Naive thymus-derived CD4-positive, alpha-beta T cell (primary cell): ENCODE measurements around the gene NEU4. TPM values are rescaled to one million over a fixed set of nuclear protein-coding genes. Genes with fewer than 3 reads are reported as not detected.
"Not testable (repeated sequence)": the region's sequence is repeated elsewhere in the genome, so short reads cannot be mapped to it uniquely, and the experiment has no call there.

ENCODE experiments used
- ATAC-seq: fragments of 150-1000 bp; cut with Tn5 transposase; 2 replicates; pipeline ENCODE4 v1.10.0; 2021; ENCODE audit warnings: mild to moderate bottlenecking, moderate library complexity
- CTCF ChIA-PET: fragments of 350-600 bp; sonication (Branson Sonifier 250); formaldehyde crosslinking; loops from one replicate; lab custom pipeline; 2021; ENCODE audit warnings: antibody characterized with exemption; lab: Charles Lee
- POLR2A ChIA-PET: fragments of 350-600 bp; sonication (Branson Sonifier 250); formaldehyde crosslinking; loops from one replicate; lab custom pipeline; 2021; ENCODE audit warnings: antibody characterized with exemption, inconsistent platforms; lab: Charles Lee
- DNase-seq, 9 donors: peaks; one replicate each; pipeline versions ENCODE4 v3.0.0 to v3.0.0-alpha.2; 2020 to 2022; ENCODE audit warnings: mixed read lengths in 1 of 9
- H3K27ac ChIP-seq: one replicate; pipeline ENCODE4 v1.7.0; 2013; ENCODE audit warnings: mild to moderate bottlenecking, low read depth, low read length, moderate library complexity
- H3K27me3 ChIP-seq, 2 donors: one replicate each; pipeline ENCODE4 v1.7.0; 2013; ENCODE audit warnings: low read length in 2 of 2, mild to moderate bottlenecking in 2 of 2, moderate library complexity in 2 of 2; ENCODE audit not compliant: control insufficient read depth in 2 of 2, insufficient read depth in 2 of 2
- H3K36me3 ChIP-seq, 3 experiments: 1 replicate in 2 of 3; 2 replicates in 1 of 3; pipeline ENCODE4 v1.7.0; 2013; ENCODE audit warnings: low read length in 3 of 3, mild to moderate bottlenecking in 3 of 3, moderate library complexity in 1 of 3; ENCODE audit not compliant: insufficient read depth in 3 of 3, control insufficient read depth in 2 of 3
- H3K4me1 ChIP-seq, 2 donors: one replicate each; pipeline ENCODE4 v1.7.0; 2013; ENCODE audit warnings: low read length in 2 of 2, mild to moderate bottlenecking in 2 of 2, moderate library complexity in 1 of 2; ENCODE audit not compliant: control insufficient read depth in 2 of 2, insufficient read depth in 2 of 2
- H3K4me3 ChIP-seq: 2 replicates; pipeline ENCODE4 v1.7.0; 2013; ENCODE audit warnings: mild to moderate bottlenecking, low read length
- H3K9me3 ChIP-seq, 3 experiments: 1 replicate in 2 of 3; 2 replicates in 1 of 3; pipeline ENCODE4 v1.7.0; 2013; ENCODE audit warnings: low read length in 3 of 3; ENCODE audit not compliant: control insufficient read depth in 2 of 3
- H3K27ac Mint-ChIP-seq, 9 donors: one replicate each; pipeline ENCODE4 v1.8.0; 2020 to 2022; ENCODE audit warnings: mixed read lengths in 9 of 9, mild to moderate bottlenecking in 8 of 9, moderate library complexity in 5 of 9, inconsistent platforms in 2 of 9
- H3K27me3 Mint-ChIP-seq, 5 donors: one replicate each; pipeline ENCODE4 v1.8.0; 2021 to 2022; ENCODE audit warnings: mixed read lengths in 5 of 5, mild to moderate bottlenecking in 1 of 5
- H3K36me3 Mint-ChIP-seq, 5 donors: one replicate each; pipeline ENCODE4 v1.8.0; 2020 to 2022; ENCODE audit warnings: mixed read lengths in 5 of 5, mild to moderate bottlenecking in 3 of 5, inconsistent platforms in 1 of 5
- H3K4me1 Mint-ChIP-seq, 7 donors: one replicate each; pipeline ENCODE4 v1.8.0; 2020 to 2022; ENCODE audit warnings: mixed read lengths in 7 of 7, mild to moderate bottlenecking in 3 of 7, inconsistent platforms in 1 of 7
- H3K4me3 Mint-ChIP-seq, 10 donors: one replicate each; pipeline ENCODE4 v1.8.0; 2020 to 2022; ENCODE audit warnings: mild to moderate bottlenecking in 10 of 10, mixed read lengths in 10 of 10, moderate library complexity in 6 of 10, inconsistent platforms in 2 of 10
- H3K9me3 Mint-ChIP-seq, 11 donors: one replicate each; pipeline ENCODE4 v1.8.0; 2020 to 2022; ENCODE audit warnings: mixed read lengths in 11 of 11, mild to moderate bottlenecking in 4 of 11, inconsistent platforms in 1 of 11, moderate library complexity in 1 of 11
- intact Hi-C, 2 donors: fragments of 100-400 bp; cut with micrococcal nuclease; formaldehyde crosslinking; loops; one replicate each; pipeline ENCODE4 v1.15.1; 2023
- polyA plus RNA-seq, 2 donors: library from polyadenylated mRNA; unstranded; fragments of 300-500 nt; fragmentation: Illumina TruSeq; gene quantifications; one replicate each; pipeline ENCODE4 v1.2.3, GENCODE V29; 2021
- total RNA-seq, 6 experiments: library from RNA in 5 of 6; stranded (reverse) in 5 of 6; gene quantifications; 1 replicate in 5 of 6; 2 replicates in 1 of 6; pipeline ENCODE4 v1.2.3 and lab custom pipeline; 2021 to 2026

NEU4 gene
- total and polyA plus RNA-seq, 7 experiments from 2014 or later, result 1.1 to 13.9 (median 1.2) TPM; not detected in 4

DNA sequence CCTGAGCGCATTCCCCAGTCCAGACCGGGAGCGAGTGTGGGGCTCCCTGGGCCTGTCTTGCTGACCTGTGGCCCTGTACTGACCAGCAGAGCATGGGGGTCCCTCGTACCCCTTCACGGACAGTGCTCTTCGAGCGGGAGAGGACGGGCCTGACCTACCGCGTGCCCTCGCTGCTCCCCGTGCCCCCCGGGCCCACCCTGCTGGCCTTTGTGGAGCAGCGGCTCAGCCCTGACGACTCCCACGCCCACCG is 5.3 kb downstream of the NEU4 start:
- intact Hi-C loops, result no loop called here
- Mint-ChIP-seq H3K4me1 (peaks cover 0 to 6% (median 4%) of the 10 kb centered on the region in 7 donors), H3K4me3 (no peak overlapping the region), H3K27me3 (peaks cover 0 to 5% (median 0%) of the 10 kb centered on the region in 5 donors), H3K9me3 (peaks cover 0 to 3% (median 0%) of the 10 kb centered on the region in 11 donors), H3K27ac (no peak overlapping the region), H3K36me3 (no peaks in the 10 kb centered on the region)
- Histone ChIP-seq H3K27ac (no peak overlapping the region), H3K4me1 (peaks cover 0 to 12% of the 10 kb centered on the region in 2 donors), H3K27me3 (no peaks in the 10 kb centered on the region), H3K36me3 (no peaks in the 10 kb centered on the region), H3K9me3 (no peaks in the 10 kb centered on the region), H3K4me3 (no peak overlapping the region)
- CTCF ChIA-PET, result no interaction called here
- DNase-seq (no peak), ATAC-seq (no peak)
- POLR2A ChIA-PET, result no interaction called here

DNA sequence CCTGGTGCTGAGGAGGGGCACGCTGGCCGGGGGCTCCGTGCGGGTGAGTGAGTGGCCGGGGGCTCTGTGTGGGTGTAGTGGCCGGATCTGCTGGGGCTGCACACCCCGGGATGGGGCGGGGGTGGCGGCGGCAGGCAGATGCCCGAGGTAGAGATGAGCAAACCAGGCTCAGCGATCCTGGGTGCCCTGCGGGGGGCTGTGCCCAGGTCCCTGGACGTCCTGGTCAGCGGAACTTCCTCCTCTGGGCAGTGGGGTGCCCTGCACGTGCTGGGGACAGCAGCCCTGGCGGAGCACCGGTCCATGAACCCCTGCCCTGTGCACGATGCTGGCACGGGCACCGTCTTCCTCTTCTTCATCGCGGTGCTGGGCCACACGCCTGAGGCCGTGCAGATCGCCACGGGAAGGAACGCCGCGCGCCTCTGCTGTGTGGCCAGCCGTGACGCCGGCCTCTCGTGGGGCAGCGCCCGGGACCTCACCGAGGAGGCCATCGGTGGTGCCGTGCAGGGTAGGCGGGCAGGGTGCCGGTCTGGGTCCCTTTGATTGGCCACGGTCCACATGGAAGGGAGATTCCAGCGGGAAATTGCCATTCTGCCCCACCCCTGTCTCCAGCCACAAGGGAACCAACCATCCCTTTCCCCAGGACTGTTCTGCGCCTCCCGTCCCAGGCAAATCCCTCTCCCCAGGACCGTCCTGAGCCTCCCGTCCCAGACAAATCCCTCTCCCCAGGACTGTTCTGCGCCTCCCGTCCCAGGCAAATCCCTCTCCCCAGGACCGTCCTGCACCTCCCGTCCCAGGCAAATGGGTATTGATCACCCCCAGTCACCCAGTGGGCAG is 5.9 kb downstream of the NEU4 start:
- Mint-ChIP-seq H3K4me3 (no peak overlapping the region), H3K36me3 (no peaks in the 10 kb centered on the region)

DNA sequence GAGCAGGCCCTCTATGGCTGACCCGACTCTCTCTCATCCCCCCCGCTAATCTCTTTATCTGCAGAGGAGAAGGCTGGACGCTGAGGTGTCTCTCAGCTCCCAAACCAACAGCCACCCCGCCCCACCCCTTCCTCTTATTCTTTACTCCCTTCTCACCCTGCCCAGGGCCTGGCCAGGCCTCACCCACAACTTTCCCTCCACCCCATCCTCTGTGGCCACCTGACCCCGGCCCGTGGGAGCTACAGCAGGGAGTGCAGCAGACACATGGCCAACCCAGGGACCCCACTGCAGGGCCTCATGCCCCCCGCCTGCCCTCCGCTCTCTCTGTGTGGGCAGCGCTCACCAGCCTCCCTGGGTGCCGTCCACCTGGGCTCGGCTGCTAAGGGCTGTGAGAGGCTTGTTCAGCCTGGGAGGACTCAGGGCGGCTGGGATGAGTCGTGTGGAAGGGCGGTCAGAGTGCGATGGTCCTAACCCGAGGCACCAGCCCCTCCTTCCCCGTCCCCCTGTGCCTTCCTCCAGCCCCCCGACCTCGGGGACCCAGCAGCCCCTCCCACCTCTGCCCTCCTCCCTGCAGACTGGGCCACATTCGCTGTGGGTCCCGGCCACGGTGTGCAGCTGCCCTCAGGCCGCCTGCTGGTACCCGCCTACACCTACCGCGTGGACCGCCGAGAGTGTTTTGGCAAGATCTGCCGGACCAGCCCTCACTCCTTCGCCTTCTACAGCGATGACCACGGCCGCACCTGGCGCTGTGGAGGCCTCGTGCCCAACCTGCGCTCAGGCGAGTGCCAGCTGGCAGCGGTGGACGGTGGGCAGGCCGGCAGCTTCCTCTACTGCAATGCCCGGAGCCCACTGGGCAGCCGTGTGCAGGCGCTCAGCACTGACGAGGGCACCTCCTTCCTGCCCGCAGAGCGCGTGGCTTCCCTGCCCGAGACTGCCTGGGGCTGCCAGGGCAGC is 6.8 kb downstream of the NEU4 start:
- Histone ChIP-seq H3K9me3 (no peaks in the 10 kb centered on the region), H3K4me3 (no peak overlapping the region), H3K4me1 (peaks cover 0 to 12% of the 10 kb centered on the region in 2 donors), H3K27me3 (no peaks in the 10 kb centered on the region), H3K27ac (no peak overlapping the region), H3K36me3 (no peaks in the 10 kb centered on the region)
- peaks cover 0 to 5% (median 0%) of the 10 kb centered on the region in 5 donors for H3K27me3 Mint-ChIP-seq
- ATAC-seq (no peak), DNase-seq (peak in 1 of 9 donors; percentile 16)
- no peaks in the 10 kb centered on the region for H3K36me3 Mint-ChIP-seq
- peaks cover 0 to 11% (median 4%) of the 10 kb centered on the region in 7 donors for H3K4me1 Mint-ChIP-seq
- peaks cover 0 to 5% (median 0%) of the 10 kb centered on the region in 11 donors for H3K9me3 Mint-ChIP-seq
- POLR2A ChIA-PET, result no interaction called here
- intact Hi-C loops, result no loop called here
- H3K27ac Mint-ChIP-seq, result peak overlapping the region in 1 of 9 donors; percentile 52
- CTCF ChIA-PET, result no interaction called here
- no peak overlapping the region for H3K4me3 Mint-ChIP-seq

More for the DNA sequence above, 5.9 kb downstream of the NEU4 start:
- Histone ChIP-seq H3K4me3 (no peak overlapping the region), H3K27me3 (no peaks in the 10 kb centered on the region), H3K36me3 (no peaks in the 10 kb centered on the region), H3K27ac (no peak overlapping the region), H3K9me3 (no peaks in the 10 kb centered on the region), H3K4me1 (peaks cover 0 to 12% of the 10 kb centered on the region in 2 donors)
- intact Hi-C loops, result no loop called here
- POLR2A ChIA-PET, result no interaction called here
- no peak for ATAC-seq
- Mint-ChIP-seq H3K4me1 (peaks cover 0 to 6% (median 4%) of the 10 kb centered on the region in 7 donors), H3K27me3 (peaks cover 0 to 5% (median 0%) of the 10 kb centered on the region in 5 donors), H3K27ac (peak overlapping the region in 1 of 9 donors; percentile 52), H3K9me3 (peaks cover 0 to 3% (median 0%) of the 10 kb centered on the region in 11 donors)
- CTCF ChIA-PET, result no interaction called here
- no peak for DNase-seq

- Mint-ChIP-seq H3K4me1 (peaks cover 4 to 16% (median 4%) of the 10 kb centered on the region in 7 donors), H3K27me3 (peaks cover 0 to 5% (median 0%) of the 10 kb centered on the region in 5 donors), H3K36me3 (no peaks in the 10 kb centered on the region), H3K27ac (no peak overlapping the region), H3K9me3 (peaks cover 0 to 5% (median 0%) of the 10 kb centered on the region in 11 donors), H3K4me3 (no peak overlapping the region)
- H3K4me3 ChIP-seq, result no peak overlapping the region
- intact Hi-C loops, result no loop called here
- ATAC-seq (no peak), DNase-seq (peak in 1 of 9 donors; percentile 20)
- H3K4me1 ChIP-seq, result peaks cover 7 to 12% of the 10 kb centered on the region in 2 donors
- H3K27me3 ChIP-seq, result no peaks in the 10 kb centered on the region
- H3K36me3 ChIP-seq, result no peaks in the 10 kb centered on the region
- H3K9me3 ChIP-seq, result no peaks in the 10 kb centered on the region
- CTCF ChIA-PET, result no interaction called here
- no peak overlapping the region for H3K27ac ChIP-seq
- POLR2A ChIA-PET, result no interaction called here
These were observed 7.6 kb downstream of the NEU4 start for GRCh38 chr2:241816431-241817121.

DNA sequence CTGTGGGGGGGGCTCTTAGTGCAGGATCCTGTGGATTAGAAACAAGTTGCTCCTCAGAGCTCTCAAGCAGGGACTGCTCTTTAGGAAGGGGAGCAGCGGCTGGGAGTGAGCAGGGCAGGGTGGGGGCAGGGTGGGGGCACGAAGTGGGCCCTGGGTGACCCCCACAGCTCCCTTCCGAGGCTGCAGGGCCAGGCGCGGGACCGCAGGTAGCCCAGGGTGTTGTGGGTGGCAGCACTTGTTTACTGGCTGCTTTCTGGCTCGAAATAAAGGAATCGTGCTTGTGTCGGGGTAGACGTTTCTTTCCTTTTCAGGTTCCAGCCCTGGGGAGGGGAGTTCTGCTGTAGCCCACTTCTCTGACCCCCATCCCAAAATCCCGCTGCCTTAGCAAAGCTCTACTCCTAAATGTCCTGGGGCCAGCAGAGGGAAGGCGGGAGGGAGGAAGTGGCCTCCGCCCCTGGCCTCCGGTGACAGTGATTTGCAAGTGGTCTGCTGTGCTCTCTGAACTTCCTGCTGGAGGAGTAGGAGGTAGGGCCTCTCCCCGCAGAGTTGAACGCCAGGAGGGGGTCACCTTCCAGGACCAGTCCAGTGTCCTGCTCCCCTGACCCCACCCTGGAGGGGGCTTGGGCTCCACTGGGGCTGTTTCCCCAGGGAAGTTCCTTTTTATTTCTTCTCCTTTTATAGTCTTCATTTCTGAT is 8.3 kb downstream of the NEU4 start:
- Mint-ChIP-seq H3K27me3 (peaks cover 0 to 5% (median 0%) of the 10 kb centered on the region in 5 donors), H3K36me3 (no peaks in the 10 kb centered on the region), H3K9me3 (peaks cover 0 to 5% (median 0%) of the 10 kb centered on the region in 11 donors), H3K27ac (no peak overlapping the region), H3K4me3 (peak overlapping the region in 3 of 10 donors; percentile 10 to 65 (median 28)), H3K4me1 (peaks cover 4 to 18% (median 6%) of the 10 kb centered on the region in 7 donors)
- H3K36me3 ChIP-seq, result no peaks in the 10 kb centered on the region
- intact Hi-C loops, result no loop called here
- H3K27me3 ChIP-seq, result no peaks in the 10 kb centered on the region
- ATAC-seq, result peak; percentile 9
- no peak overlapping the region for H3K27ac ChIP-seq
- POLR2A ChIA-PET, result no interaction called here
- peaks cover 7 to 12% of the 10 kb centered on the region in 2 donors for H3K4me1 ChIP-seq
- H3K4me3 ChIP-seq, result no peak overlapping the region
- CTCF ChIA-PET, result no interaction called here
- no peaks in the 10 kb centered on the region for H3K9me3 ChIP-seq
- DNase-seq, result peak in 1 of 9 donors; percentile 22

GRCh38 chr2:241817821-241818215 is 8.8 kb downstream of the NEU4 start:
- intact Hi-C loops, H3K27me3 Mint-ChIP-seq, H3K9me3 Mint-ChIP-seq, H3K36me3 ChIP-seq, H3K27ac ChIP-seq, POLR2A ChIA-PET, H3K27me3 ChIP-seq, CTCF ChIA-PET, H3K4me3 ChIP-seq, H3K27ac Mint-ChIP-seq, ATAC-seq, H3K36me3 Mint-ChIP-seq, H3K9me3 ChIP-seq, DNase-seq: not testable (repeated sequence)
- Mint-ChIP-seq H3K4me1 (peaks cover 8 to 23% (median 11%) of the 10 kb centered on the region in 7 donors), H3K4me3 (peak overlapping the region in 1 of 10 donors; percentile 65)
- H3K4me1 ChIP-seq, result peaks cover 7 to 12% of the 10 kb centered on the region in 2 donors
